ENCODE data around the gene COL21A1.

GRCh38 chr6:56280126-56280525 is 32.7 kb upstream of the COL21A1 start:
- TF ChIP-seq POLR2A (IDR thresholded peaks at IDR 0.05; ENCODE audit: low read length) (no peak), GATA1 (IDR thresholded peaks at IDR 0.05; ENCODE audit: low read depth, low read length) (no peak)
